NCI-H2107 (cell line): Measurements from ENCODE around the gene MRPL36.

Source experiments
- DNase-seq: peaks from one replicate; lab custom pipeline; 2025; lab: John Stamatoyannopoulos, UW

Gene MRPL36

DNA sequence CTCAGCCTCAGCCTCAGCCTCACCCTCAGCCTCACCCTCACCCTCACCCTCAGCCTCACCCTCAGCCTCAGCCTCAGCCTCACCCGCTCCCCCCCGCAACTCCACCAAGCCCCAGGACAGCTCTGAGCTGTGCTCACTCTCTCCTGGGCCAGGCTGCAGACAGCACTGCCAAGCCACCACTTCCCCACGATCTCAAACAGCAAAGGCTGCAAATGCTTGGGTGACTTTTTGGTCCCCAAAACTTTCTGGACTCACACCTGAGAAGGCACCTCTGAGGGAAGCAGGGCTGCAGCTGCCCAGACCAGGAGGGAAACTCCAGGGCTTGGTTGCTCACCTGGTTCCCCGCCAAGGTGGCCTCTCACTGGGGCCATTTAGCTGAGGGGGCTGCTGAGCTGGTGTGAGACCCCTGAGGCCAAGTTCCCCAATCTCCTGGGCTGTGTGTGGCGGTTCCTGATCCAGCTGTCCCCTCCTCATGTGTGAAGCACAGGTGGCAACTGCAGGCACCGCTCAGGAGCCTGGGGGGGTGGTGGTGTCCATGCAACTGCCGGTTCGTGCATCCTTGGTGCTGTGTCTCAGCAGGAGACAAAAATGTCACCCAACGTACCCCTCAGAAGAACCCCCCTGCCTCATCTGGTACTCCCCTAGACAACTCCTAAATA, 17.8 kb downstream of the MRPL36 start:
- DNase-seq: no peak

DNA sequence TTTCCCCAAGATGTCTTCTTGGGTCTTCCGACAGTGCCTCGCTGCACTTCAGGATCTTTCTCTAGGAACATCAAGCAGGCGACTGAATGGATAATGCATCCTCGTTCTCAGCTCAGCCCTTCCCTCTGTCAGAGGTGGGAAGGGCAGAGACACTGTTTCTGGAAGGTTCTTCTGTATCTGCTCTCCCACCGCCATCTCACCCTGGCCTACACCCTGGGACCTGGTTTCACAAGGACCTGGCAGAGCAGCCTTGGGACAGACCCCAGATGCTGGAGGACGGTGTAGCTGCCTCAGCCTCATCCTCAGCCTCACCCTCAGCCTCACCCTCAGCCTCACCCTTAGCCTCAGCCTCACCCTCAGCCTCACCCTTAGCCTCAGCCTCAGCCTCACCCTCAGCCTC, 18.5 kb downstream of the MRPL36 start:
- no peak for DNase-seq

DNA sequence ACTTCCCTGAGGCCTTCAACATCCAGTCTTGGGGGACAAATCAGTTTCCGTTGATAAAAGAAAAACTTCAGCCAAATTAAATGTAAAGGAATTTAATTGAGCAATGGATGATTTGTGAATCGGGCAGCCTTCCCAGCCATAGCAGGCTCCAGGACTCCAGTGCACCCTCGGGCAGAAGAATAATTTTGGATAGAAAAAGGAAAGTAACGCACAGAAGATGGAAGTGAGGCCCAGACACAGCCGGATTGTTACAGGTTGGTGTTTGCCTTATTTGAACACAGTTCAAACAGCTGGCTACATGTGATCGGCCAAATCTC, 19.1 kb downstream of the MRPL36 start:
- DNase-seq: no peak

DNA sequence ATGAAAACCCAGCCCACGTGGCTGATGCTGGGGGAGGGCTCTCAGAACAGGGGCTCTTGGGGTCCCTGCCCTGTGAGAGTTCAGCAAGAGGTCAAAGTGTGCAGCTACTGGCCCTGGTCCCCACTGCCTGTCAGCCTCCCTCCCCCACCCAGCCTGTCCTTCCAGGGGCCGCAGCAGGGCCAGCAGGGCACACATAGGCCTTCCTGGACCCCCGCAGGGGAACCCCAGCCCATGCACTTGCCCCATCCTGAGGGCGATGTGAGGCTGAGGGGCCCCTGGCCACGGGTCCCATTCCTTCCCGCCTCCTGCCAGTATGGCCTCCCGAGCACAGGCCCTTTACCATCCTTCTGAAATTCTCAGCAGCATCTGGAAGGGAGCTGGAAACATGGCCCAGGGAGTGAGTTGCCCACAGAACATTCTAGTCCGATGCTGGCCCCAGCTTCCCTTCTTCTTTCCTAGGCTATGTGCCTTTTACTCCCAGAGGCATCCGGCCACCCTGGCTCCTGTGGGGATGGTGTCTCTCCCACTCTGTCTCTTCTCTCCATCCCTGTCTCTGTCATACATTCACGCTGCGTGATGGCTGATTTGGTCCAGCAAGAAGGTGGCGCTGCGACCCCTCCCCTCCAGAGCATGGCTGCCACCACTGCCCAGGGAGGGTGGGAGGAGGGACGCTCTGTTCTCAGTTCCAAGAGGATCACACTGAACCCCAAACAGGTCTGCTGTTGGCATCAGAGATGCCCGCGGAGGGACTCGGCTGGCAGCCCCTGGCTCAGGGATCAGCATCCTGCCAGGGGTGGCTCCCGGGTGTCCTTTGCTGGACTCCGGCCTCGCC, 19.6 kb downstream of the MRPL36 start:
- DNase-seq: no peak

DNA sequence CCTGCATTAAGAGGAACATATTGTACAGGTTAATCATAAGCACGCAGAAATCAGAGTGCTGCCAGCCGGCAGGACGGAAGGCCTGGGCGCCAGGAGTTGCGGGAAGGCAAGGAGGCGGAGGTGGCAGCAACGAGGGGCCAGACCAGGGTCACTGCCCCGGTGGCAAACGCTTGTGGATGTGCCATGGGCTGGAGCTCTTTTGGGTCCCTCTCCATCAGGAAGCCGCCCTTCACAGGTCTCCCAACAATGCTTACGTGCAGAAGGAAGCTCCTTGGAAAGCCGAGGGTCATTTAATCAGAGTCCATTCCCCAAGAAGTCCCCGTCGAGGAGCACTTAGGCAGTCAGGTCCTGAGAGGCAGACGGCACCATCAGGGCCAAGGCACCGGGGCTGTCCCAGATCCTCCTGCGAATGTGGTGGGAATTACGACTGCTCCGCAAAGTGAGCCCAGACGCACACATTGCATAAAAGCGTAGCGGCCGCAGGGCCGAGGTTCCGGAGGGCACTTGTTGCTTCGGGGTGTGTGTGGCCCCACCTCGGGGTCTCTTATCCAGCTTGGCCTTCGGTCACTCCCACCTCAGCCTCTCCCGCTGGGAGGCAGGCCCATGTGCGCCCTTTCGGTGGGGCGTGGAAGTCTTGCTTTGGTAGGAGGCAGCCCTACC, 20.5 kb downstream of the MRPL36 start:
- no peak for DNase-seq

DNA sequence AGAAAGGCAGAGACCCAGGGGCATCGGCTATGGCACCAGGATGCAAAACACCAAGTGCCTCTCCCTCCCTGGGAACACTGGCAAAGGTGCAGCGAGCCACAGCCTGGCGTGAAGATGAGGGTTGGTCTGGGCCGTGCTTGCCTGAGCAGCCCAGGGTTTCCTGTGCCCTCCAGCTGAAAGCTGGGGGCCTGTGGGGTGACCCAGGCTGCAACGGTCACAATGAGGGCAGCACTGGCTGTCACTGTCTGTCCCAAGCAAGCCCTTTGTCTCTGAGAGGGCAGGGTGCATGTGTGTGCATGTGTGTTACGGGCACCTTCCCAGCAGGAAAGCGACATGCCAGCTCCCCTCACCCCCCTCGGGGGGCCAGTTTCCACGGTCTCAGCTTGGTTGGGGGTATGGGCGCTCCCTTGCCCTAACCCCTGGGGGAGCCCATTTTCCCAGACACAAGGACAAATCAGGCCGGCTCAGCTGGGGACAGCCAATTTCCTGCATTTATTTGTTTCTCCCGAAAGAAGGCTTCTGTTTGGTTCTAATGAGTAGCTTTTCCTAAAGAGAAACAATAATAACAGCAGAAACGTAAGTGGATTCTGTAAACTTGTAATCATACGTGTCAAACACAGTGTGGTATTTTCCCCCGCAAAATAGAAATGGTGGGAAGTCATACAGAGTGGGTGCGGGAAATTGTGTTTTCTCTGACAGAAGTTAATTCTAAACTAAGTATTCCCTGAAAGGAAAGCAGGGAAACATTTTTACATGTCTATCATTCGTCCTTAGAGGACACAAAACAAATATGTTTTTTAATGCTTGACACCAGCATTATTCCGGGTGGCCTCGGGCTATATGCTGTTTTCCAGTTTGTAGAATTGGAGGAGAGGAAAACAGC, 21.3 kb downstream of the MRPL36 start:
- DNase-seq: no peak

DNA sequence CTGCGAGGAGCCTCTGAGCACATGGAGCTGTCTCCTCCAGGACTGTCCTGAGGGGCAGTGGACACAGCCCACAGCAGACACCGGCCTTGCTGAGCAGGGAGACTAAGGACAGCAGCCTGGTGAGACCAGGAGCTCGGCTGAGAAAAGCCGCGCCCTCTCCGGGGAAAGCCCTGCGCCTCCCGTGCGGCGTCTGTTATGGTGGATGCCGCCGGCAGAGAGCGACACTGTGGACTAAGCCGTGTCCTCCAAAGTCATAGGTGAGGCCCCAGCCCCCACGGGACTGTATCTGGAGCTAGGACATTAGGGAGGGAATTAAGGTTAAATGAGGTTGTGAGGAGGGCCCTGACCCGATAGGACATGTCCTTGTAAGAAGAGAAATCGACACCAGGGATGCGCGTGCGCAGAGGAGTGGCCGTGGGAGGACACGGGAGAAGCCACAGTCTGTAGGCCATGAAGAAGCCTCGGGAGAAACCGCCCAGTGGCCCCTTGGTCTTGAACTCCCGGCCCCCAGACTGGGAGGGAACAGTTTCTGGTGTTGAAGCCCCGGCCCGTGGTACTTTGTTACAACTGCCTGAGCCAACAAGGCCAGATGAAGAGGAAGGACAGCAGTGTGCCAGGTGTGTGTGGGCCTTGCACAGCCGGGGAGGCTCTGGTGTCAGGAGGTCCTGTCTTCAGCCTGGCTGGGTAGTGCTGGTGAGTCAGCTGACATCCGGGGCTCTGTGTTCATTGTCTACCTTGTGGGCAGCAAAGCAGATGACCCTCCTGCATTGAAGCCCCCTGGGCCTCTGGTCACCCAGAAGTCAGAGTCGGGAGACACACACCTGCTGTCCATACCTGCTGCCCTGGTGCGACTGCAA, 22.1 kb downstream of the MRPL36 start:
- no peak for DNase-seq

DNA sequence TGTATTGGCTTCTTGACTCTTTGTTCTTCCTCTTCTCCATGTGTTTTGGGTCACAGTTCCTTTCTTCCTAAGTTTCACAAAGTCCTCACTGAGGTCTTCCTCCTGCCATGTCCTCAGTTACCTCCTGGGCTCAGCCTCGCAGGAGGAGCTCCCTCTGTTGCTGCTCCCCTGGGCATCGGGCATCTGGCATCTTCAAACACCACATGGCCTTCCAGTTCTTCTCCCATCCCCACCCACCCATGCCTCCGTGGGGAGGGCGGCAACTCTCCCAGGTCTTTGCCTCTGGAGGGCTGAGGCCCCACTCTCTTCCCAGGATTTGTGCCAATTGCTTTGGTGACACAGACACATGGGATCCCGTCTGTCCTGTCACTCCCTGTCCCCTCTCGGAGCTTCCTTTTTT, 22.8 kb downstream of the MRPL36 start:
- DNase-seq: no peak

DNA sequence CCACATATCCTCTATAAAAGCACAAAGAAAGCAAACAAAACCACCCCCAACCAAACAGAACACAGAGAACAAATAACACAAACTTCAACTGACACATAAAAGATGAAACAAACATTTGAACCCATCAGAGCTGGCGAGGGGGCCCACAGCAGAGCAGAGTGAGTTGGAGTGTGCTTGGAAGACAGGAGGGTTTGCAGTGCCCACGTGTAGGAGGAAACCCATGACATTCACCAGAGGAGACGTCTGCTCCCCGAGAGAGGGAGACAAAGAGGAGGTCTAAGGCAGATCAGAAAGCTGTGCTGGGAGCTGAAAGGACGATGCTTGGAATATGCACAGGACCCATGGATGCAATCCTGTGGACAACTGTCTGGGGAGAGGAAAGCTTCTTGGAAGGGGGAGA, 27.0 kb downstream of the MRPL36 start:
- DNase-seq: no peak

DNA sequence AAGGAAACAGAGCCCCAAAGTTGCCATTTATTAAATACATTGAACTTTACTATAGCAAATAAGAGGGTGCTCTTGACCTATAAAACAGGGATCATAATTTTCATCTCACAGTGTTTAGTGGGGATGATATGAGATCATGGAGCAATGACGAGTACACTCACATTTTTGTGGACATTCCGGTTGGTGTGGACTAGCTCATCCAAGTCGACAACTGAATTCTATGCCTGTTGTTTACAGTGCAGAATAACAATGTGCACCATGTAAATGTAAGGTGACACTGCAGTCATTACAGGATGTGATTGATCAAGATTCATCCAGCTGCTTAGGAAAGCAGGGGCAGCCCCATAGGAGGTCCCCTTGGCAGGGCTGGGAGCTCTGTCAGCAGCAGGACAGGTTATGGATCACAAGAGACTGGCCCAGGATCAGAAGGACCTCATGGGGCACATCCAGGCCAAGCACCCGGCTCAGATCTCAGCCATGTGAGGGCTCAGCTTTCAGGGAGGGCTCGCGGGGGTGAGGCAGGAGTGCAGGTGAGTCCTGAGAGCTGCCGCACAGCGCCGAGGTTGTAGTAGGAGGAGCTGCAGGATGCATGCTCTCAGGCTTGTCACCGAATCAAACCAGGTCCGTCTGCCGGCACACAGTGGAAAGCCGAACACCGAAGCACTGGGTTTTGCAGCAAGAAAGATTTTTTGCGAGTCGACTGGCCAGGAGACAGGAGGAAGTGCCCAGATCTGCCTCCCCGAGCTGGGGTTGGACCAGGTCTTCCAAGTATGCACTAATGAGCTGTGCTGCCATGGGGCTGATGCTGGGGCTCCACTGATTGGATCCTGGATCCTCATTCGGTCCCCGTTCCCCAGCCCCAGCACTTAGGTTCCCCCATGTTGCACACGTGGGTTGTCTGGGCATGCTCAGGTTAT, 28.2 kb downstream of the MRPL36 start:
- DNase-seq: no peak

DNA sequence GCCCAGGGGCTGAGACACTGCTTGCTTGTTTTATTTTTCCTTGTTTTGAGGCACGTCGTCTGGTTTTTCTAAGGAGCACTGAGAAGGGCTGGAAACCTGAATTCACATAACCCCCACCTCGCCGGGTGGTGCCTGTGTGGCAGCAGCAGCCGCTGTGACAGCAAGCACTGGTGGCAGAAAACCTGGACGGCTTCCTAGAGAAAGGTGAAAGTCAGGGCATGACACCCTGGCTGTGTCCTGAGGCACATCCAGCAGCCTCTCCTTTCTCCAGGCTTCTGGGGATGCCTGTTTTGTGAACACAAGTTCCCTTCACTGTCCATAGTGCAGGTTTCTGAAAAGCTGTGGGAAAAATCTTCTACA, 29.2 kb downstream of the MRPL36 start:
- DNase-seq: no peak

DNA sequence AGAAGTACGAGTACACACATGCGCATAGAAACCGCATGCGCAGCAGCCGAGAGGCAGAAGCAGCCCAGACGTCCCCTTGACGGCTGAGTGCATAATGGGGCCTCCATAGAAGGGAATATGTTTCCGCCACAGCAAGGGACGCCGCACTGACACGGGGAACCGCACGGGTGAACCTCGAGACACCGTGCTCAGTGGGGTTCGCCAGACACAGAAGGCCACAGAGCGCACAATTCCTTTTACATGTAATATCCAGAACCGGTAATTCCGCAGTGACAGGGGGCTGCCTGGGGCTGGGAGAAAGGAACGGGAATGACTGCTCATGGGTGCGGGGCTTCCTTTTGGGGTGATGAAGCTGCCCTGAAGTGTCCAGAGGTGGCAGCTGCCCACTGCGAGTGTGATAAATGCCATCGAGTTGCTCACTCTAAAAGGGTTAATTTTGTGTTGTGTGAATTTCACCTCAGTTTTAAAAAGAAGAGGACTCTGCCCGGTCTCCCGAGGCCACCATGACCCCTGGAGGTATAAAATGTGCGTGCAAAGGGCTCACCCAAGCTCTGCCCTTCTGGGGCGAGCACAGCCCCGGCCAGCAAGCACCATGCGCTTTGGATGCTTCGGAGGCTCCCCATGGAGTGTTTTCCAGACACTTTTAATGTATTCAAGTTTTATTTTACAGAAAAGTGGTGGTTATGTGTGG, 29.7 kb downstream of the MRPL36 start:
- DNase-seq: no peak

DNA sequence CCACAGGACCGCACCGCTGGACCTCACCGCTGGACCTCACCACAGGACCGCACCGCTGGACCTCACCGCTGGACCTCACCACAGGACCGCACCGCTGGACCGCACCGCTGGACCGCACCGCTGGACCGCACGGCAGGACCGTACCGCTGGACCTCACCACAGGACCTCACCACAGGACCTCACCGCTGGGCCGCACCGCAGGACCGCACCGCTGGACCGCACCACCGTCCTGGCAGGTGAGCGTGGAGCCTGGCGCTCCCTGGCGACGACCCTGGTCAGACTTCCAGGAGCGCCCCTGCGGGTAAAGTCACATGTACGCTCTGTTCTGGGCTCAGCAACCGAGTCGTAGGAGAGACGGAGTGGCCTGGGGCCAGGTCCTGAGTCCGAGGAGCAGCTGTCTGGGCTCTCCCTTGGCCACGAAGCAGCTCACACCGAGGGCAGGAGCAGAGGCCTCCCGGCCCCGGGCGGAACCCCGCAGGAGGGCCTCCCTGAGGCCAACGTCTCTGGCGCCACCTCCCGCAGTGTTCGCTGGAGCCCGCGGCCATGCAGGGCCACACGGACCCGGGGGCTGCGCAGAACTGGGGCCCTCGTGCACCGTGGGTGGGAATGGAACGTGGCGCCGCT, 30.5 kb downstream of the MRPL36 start:
- DNase-seq: no peak

DNA sequence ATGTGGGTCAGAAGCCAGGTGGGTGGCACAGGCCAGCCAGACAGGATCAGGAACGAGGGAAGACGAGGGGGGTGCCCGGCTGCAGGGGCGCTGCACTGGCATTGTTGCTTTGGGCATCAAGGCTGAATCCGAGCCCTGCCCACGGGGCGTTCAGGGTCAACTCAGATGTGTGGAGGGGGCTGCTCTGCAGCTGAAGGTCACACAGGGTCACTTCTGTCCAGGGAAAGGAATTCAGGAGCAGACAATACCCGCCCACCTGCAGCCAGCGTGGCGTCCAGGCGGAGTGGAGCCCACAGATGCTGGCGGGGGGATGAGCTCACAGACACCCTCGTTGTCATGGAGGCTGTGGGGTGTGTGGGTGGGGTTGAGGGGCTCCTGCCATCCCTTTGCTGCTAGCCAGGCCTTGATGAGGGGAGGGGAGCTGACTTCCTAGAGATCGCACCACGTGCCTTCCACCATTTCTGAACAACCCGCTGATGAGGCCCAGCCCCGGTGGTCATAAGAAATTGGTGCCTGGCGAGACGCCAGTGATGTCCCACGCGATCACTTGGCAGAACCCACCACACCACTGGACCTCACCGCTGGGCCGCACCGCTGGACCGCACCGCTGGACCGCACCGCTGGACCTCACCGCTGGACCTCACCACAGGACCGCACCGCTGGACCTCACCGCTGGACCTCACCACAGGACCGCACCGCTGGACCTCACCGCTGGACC, 31.2 kb downstream of the MRPL36 start:
- DNase-seq: no peak

DNA sequence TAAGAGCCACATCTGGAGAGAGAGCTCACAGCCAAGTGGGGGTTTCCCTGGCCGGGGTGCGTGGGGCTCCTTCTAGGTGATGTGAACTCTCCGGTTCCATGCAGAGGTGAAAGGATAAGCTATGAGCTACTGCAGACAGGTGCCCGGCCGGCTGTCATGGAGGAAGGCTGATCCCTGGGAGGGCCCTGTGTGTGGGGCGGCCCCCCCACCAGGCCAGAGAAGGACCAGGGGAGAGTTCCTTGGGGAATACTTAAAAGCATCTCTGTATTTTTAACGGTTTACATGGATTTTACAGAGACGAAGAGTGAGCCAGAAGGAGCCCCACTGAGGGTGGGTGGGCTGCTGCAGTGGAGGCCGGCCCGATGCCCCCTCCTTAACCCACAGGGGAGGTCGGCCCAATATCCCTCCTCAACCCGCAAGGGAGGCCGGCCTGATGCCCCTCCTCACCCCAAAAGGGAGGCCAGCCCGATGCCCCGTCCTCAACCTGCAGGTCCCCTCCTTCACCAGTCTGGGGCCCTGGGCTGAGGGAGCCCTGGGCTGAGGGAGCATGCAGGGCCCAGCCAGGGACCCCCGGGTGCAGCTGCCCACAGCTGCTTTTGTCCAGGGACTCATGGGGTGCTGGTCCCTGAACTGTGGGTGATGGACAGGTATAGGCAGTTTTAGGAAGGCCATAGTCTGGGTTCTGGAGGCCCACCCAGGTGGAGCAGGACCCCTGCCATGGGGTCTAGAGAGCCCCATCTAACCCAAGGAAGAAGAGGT, 31.9 kb downstream of the MRPL36 start:
- DNase-seq: no peak

DNA sequence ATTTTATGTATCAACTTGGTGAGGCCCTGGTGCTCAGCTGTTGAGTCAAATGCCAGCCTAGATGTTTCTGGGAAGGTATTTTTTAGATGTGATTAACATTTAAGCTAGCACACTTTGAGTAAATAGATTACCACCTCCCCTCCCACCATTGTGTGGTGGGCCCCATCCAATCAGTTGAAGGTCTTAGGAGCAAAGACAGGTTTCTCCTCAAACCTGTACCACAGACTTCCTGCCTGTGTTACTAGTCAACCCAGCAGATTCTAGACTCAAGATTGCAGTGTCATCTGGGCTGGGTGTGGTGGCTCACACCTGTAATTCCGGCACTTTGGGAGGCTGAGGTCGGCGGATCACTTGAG, 33.8 kb downstream of the MRPL36 start:
- DNase-seq: no peak

DNA sequence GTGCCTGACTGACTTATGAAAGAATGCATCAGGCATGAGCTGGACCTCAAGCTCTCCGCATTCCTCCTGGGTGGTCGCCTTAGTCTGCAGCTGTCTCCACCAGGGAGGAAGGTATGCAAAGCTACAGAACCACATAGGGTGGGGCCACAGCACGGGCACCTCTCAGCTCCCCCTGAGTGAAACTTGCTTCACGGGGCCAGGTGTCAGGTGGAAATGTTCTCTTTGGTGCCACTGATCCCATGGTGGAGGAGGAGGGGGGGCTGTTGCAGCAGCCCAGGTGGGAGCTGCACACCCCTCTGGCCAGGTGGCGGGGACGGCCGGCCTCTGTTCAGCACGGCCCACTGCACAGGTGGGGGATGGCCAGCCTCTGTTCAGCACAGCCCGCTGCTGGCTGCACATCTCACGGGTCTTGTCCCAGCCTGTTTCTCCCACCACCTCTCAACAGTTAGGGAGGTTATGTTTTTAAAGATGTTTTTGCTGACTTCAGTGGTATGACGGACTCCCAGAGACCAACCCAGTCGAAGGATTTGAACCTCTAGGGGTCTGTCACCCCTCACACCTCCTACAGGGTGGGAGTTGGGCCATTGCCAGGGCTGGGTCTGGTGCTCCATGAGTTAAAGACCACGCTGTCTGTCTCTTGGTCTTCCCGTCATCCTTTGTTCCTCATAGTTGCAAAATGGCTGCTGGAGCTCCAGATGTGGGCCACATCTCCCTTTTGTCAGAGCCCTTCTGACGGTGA, 34.3 kb downstream of the MRPL36 start:
- DNase-seq: no peak
